BJ (cell line): Measurements from ENCODE around the gene NUDT21. TPM values are rescaled to one million over a fixed set of nuclear protein-coding genes. Genes with fewer than 3 reads are reported as not detected.

Experiments
- CTCF ChIA-PET: fragments of 350-600 bp; formaldehyde crosslinking; extraction: SDS; loops from one replicate; lab custom pipeline; 2021; ENCODE audit warnings: antibody characterized with exemption, inconsistent platforms; lab: Yijun Ruan, JAX
- POLR2A ChIA-PET: fragments of 300-600 bp; sonication (Branson Sonifier 250); formaldehyde crosslinking; extraction: SDS; loops from one replicate; lab custom pipeline; 2021; ENCODE audit warnings: antibody characterized with exemption; lab: Charles Lee
- DNase-seq: peaks from one replicate; pipeline ENCODE4 v3.0.0-alpha.2; 2011; ENCODE audit warnings: low read depth
- H3K27me3 ChIP-seq: 2 replicates; pipeline ENCODE4 v1.6.0; 2011; ENCODE audit warnings: low read length; ENCODE audit not compliant: control insufficient read depth, insufficient read depth
- H3K36me3 ChIP-seq: 2 replicates; pipeline ENCODE4 v1.5.1; 2011; ENCODE audit warnings: low read length; ENCODE audit not compliant: control insufficient read depth, insufficient read depth
- H3K4me3 ChIP-seq: 2 replicates; pipeline ENCODE4 v1.5.1; 2011; ENCODE audit warnings: low read depth, mild to moderate bottlenecking, control low read depth, low read length
- CTCF ChIP-seq: IDR thresholded peaks from 2 replicates; pipeline ENCODE4 v1.5.1; 2011; ENCODE audit warnings: low read depth, mild to moderate bottlenecking, control low read depth, inconsistent platforms, low read length, moderate library complexity; ENCODE audit not compliant: insufficient read depth
- polyA plus RNA-seq: library from polyadenylated mRNA; depleted of rRNA; stranded (reverse); fragments of >200 nt; gene quantifications from 2 replicates; pipeline ENCODE4 v1.2.3, GENCODE V29; 2011

NUDT21 gene
- polyA plus RNA-seq, 1 experiment = 78.8 TPM

DNA sequence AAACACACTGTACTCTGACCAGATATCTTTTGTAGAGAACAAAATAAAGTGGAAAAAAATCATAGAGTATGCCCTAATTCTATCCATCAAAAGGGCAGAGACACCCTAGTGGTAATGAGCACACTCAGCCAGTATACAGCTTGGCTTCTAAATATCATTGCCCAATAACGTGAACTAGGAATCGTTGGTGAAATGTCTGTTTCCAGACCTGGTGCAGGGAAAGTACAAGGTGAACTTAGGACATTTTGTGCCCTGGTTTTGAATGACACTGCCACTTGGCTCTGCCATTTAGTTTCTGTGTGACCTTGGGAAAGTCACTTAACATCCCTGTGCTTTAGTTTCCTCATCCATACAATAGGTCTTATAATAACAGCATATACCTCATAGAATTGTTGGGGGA, 39.5 kb downstream of the NUDT21 start:
- CTCF ChIA-PET = interaction anchor here (0.5 kb wide), 1 partner anchor 9 kb away, joined by 3 read pairs; no protein-coding TSS in a partner anchor
- Histone ChIP-seq H3K4me3 (no peak overlapping the region), H3K27me3 (no peaks in the 10 kb centered on the region), H3K36me3 (peaks cover 6% of the 10 kb centered on the region)
- TF ChIP-seq CTCF = no peak
- no peak for DNase-seq
- POLR2A ChIA-PET = no interaction called here

DNA sequence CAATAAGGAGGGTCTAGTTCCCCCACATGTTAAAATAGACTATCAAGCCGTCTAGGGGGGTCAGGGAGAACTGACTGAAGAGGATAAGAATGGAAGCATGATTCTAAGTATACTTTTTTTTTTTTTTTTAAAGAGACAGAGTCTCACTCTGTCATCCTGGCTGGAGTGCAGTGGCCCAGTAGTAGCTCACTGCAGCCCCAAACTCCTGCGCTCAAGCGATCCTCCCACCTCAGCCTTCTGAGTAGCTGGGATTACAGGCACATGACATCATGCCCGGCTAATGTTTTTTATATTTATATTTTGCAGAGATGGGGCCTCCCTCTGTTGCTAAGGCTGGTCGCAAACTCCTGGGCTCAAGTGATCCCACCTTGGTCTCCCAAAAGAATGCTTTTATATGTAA, 40.0 kb downstream of the NUDT21 start:
- CTCF ChIA-PET = interaction anchor here (0.5 kb wide), 1 partner anchor 9 kb away, joined by 3 read pairs; no protein-coding TSS in a partner anchor

GRCh38 chr16:56409195-56409594, 41.9 kb downstream of the NUDT21 start:
- no peak overlapping the region for H3K4me3 ChIP-seq
- no peaks in the 10 kb centered on the region for H3K27me3 ChIP-seq
- no peak for DNase-seq
- peaks cover 10% of the 10 kb centered on the region for H3K36me3 ChIP-seq
- ChIA-PET CTCF (interaction anchor here (1.4 kb wide), 1 partner anchor 9 kb away, joined by 6 read pairs; no protein-coding TSS in a partner anchor), POLR2A (no interaction called here)
- TF ChIP-seq CTCF = no peak

More for the DNA sequence above, 40.0 kb downstream of the NUDT21 start:
- no peak for DNase-seq
- TF ChIP-seq CTCF = no peak
- Histone ChIP-seq H3K36me3 (peaks cover 6% of the 10 kb centered on the region), H3K4me3 (no peak overlapping the region), H3K27me3 (no peaks in the 10 kb centered on the region)
- POLR2A ChIA-PET = no interaction called here

GRCh38 chr16:56408379-56409098, 42.6 kb downstream of the NUDT21 start:
- ChIA-PET CTCF (interaction anchor here (1.4 kb wide), 1 partner anchor 9 kb away, joined by 6 read pairs; no protein-coding TSS in a partner anchor), POLR2A (no interaction called here)
- Histone ChIP-seq H3K36me3 (peaks cover 10% of the 10 kb centered on the region), H3K27me3 (no peaks in the 10 kb centered on the region), H3K4me3 (no peak overlapping the region)
- DNase-seq = no peak
- TF ChIP-seq CTCF = no peak

DNA sequence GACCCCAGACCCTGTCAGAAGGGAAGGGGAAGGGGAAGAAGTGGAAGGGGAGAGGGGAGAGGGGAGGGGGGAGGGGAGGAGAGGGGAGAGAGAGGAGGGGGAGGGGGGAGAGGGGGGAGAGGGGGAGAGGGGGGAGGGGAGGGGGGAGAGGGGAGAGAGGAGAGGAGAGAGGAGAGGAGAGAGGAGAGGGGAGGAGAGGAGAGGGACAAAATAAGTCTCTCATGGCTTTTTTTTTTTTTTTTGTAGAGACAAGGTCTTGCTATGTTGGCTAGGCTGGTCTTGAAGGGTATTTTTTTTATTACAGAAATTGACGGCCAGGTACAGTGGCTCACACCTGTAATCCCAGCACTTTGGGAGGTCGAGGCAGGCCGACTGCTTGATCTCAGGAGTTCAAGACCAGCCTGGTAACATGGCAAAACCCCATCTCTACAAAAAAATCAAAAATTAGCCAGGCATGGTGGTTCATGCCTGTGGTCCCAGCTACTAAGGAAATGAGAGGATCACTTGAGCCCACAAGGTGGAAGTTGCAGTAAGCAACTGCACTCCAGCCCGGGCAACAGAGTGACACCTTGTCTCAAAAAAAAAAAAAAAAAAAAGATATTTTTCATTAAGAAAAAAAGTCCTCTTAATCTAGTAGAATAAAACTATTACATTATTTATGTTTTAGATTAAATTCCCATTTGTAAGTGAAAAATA, 45.0 kb downstream of the NUDT21 start:
- ChIA-PET CTCF (no interaction called here), POLR2A (no interaction called here)
- peaks cover 19% of the 10 kb centered on the region for H3K36me3 ChIP-seq
- no peak overlapping the region for H3K4me3 ChIP-seq
- no peaks in the 10 kb centered on the region for H3K27me3 ChIP-seq
- DNase-seq = no peak
- no peak for TF ChIP-seq CTCF
